Kidney (tissue), 14 donors: Measurements from ENCODE around the gene PLEKHF1. TPM values are rescaled to one million over a fixed set of nuclear protein-coding genes. Genes with fewer than 3 reads are reported as not detected.
A peak's percentile ranks its signal among the peaks of the same experiment; 100 is the strongest.

Experiments
- DNase-seq, 5 donors: peaks; one replicate each; pipeline ENCODE4 v3.0.0-alpha.2; 2013 to 2020
- FAIRE-seq: peaks from 2 replicates; lab custom pipeline; 2012; peaks lifted over from hg19 to GRCh38; lab: Jason Lieb, UNC
- H3K27ac ChIP-seq, 2 donors: one replicate each; pipeline ENCODE4 v1.7.0; 2013; ENCODE audit warnings: low read depth in 2 of 2, low read length in 2 of 2, inconsistent platforms in 1 of 2
- H3K27me3 ChIP-seq: one replicate; pipeline ENCODE4 v1.7.1; 2013; ENCODE audit warnings: low read length, inconsistent platforms; ENCODE audit not compliant: control insufficient read depth, insufficient read depth
- H3K36me3 ChIP-seq, 3 donors: one replicate each; pipeline versions ENCODE4 v1.7.0 to v1.7.1; 2013; ENCODE audit warnings: low read length in 3 of 3, control low read depth in 1 of 3, inconsistent platforms in 1 of 3; ENCODE audit not compliant: insufficient read depth in 3 of 3, control insufficient read depth in 2 of 3
- H3K4me1 ChIP-seq, 3 donors: one replicate each; pipeline versions ENCODE4 v1.7.0 to v1.7.1; 2013; ENCODE audit warnings: low read length in 3 of 3, inconsistent platforms in 1 of 3, low read depth in 1 of 3; ENCODE audit not compliant: control insufficient read depth in 2 of 3, insufficient read depth in 2 of 3
- H3K4me3 ChIP-seq, 3 donors: one replicate each; pipeline versions ENCODE4 v1.7.0 to v1.8.1; 2013; ENCODE audit warnings: low read length in 3 of 3, control low read depth in 1 of 3, inconsistent platforms in 1 of 3
- H3K9ac ChIP-seq, 3 donors: one replicate each; pipeline versions ENCODE4 v1.7.0 to v1.7.1; 2013; ENCODE audit warnings: low read length in 3 of 3, control low read depth in 1 of 3, inconsistent platforms in 1 of 3
- H3K9me3 ChIP-seq, 3 donors: one replicate each; pipeline versions ENCODE4 v1.7.0 to v1.7.1; 2013; ENCODE audit warnings: low read length in 3 of 3, control low read depth in 1 of 3, inconsistent platforms in 1 of 3; ENCODE audit not compliant: control insufficient read depth in 2 of 3, insufficient read depth in 1 of 3
- CTCF ChIP-seq: IDR thresholded peaks from 3 replicates; pipeline ENCODE4 v1.5.1; 2012; ENCODE audit warnings: mild to moderate bottlenecking, moderate library complexity, borderline replicate concordance; ENCODE audit not compliant: insufficient read depth; ENCODE audit errors: extremely low read depth
- intact Hi-C: fragments of 100-400 bp; cut with DNase I; formaldehyde crosslinking; loops from one replicate; pipeline ENCODE4 v1.11.1; 2022
- polyA plus RNA-seq: library from polyadenylated mRNA; stranded (reverse); fragments of 350-450 nt; fragmentation: Illumina TruSeq; extraction: RNeasy Lipid Tissue Mini Kit (QIAGEN cat#74804); gene quantifications from one replicate; pipeline ENCODE4 v1.2.3, GENCODE V29; 2014; ENCODE audit warnings: low read depth, low replicate concordance; ENCODE audit not compliant: insufficient read depth
- total RNA-seq: library from RNA; stranded (reverse); fragmentation: NEBNext Ultra II Directional; extraction: Animal tissue kit (Norgen Biotek cat#: 25700); gene quantifications from one replicate; pipeline ENCODE4 v1.2.1, GENCODE V29; 2021
- donor health status: control.
- donor health status: control.
- donor health status: control.
- donor health status: control.
- donor health status: control.
- donor health status: DM: yes; HTN: yes; CAD: no.
- donor health status: Normal renal cell carcinoma (clear cell type).

PLEKHF1 gene
- total and polyA plus RNA-seq, 2 donors from 2014 or later: 7.1 to 11.7 TPM

- FAIRE-seq (no peak), DNase-seq (peak in 1 of 5 donors; percentile 27)
- Histone ChIP-seq H3K4me1 (peaks cover 0 to 5% (median 3%) of the 10 kb centered on the region in 3 donors), H3K27me3 (no peaks in the 10 kb centered on the region), H3K36me3 (peaks cover 0 to 8% (median 4%) of the 10 kb centered on the region in 3 donors), H3K4me3 (peak overlapping the region in 2 of 3 donors; percentile 32 to 71), H3K9me3 (no peaks in the 10 kb centered on the region), H3K9ac (no peak overlapping the region), H3K27ac (no peak overlapping the region)
- no peak for TF ChIP-seq CTCF
- intact Hi-C loops: no loop called here
Observed at GRCh38 chr19:29704562-29705558, 39.6 kb downstream of the PLEKHF1 start.

GRCh38 chr19:29705706-29706105, 40.4 kb downstream of the PLEKHF1 start:
- Histone ChIP-seq H3K27me3 (no peaks in the 10 kb centered on the region), H3K4me3 (peak overlapping the region in 1 of 3 donors; percentile 71), H3K9ac (no peak overlapping the region), H3K9me3 (no peaks in the 10 kb centered on the region), H3K4me1 (peaks cover 0 to 10% (median 5%) of the 10 kb centered on the region in 3 donors), H3K27ac (no peak overlapping the region), H3K36me3 (peaks cover 0 to 8% (median 4%) of the 10 kb centered on the region in 3 donors)
- FAIRE-seq (no peak), DNase-seq (peak in 1 of 5 donors; percentile 23)
- TF ChIP-seq CTCF: no peak
- intact Hi-C loops: no loop called here

GRCh38 chr19:29706635-29707034, 41.4 kb downstream of the PLEKHF1 start:
- TF ChIP-seq CTCF: no peak
- Histone ChIP-seq H3K9ac (peak overlapping the region in 1 of 3 donors; percentile 40), H3K36me3 (peaks cover 0 to 8% (median 4%) of the 10 kb centered on the region in 3 donors), H3K4me1 (peaks cover 0 to 10% (median 5%) of the 10 kb centered on the region in 3 donors), H3K27ac (no peak overlapping the region), H3K27me3 (no peaks in the 10 kb centered on the region), H3K9me3 (no peaks in the 10 kb centered on the region), H3K4me3 (peak overlapping the region in 2 of 3 donors; percentile 61 to 71)
- FAIRE-seq (no peak), DNase-seq (no peak)
- intact Hi-C loops: no loop called here
